Keratinocyte (primary cell): ENCODE data around the gene ZNF503. TPM values are rescaled to one million over a fixed set of nuclear protein-coding genes. Genes with fewer than 3 reads are reported as not detected.

ENCODE experiments used
- DNase-seq: peaks from one replicate; pipeline ENCODE4 v3.0.0-alpha.2; 2011; ENCODE audit warnings: low read depth, missing footprints, low spot score
- FAIRE-seq: peaks from 2 replicates; lab custom pipeline; 2011; peaks lifted over from hg19 to GRCh38; lab: Jason Lieb, UNC
- H2AFZ ChIP-seq: 2 replicates; pipeline ENCODE4 v1.6.0; 2012; ENCODE audit warnings: low read length, control low read depth, inconsistent platforms; ENCODE audit not compliant: control insufficient read depth
- H3K27ac ChIP-seq: 2 replicates; pipeline ENCODE4 v1.5.1; 2011; ENCODE audit warnings: low read length; ENCODE audit not compliant: control insufficient read depth, insufficient read depth
- H3K27me3 ChIP-seq: 3 replicates; pipeline ENCODE4 v1.6.0; 2011; ENCODE audit warnings: low read length; ENCODE audit not compliant: control insufficient read depth, insufficient read depth; ENCODE audit errors: extremely low read depth
- H3K36me3 ChIP-seq, 2 experiments: 2 replicates in 1 of 2; 3 replicates in 1 of 2; pipeline ENCODE4 v1.5.1; 2011; ENCODE audit warnings: low read length in 2 of 2, mild to moderate bottlenecking in 1 of 2; ENCODE audit not compliant: control insufficient read depth in 2 of 2, insufficient read depth in 2 of 2; ENCODE audit errors: extremely low read depth in 1 of 2
- H3K4me1 ChIP-seq: 3 replicates; pipeline ENCODE4 v1.5.1; 2011; ENCODE audit warnings: low read length; ENCODE audit not compliant: control insufficient read depth, insufficient read depth; ENCODE audit errors: extremely low read depth
- H3K4me2 ChIP-seq: 3 replicates; pipeline ENCODE4 v1.6.0; 2011; ENCODE audit warnings: low read depth, low read length; ENCODE audit not compliant: control insufficient read depth, insufficient read depth; ENCODE audit errors: extremely low read depth
- H3K4me3 ChIP-seq, 3 experiments: fragments of 200-600 bp in 1 of 3; sonication (generic) in 1 of 3; 2 replicates in 2 of 3; 3 replicates in 1 of 3; pipeline ENCODE4 v1.5.1; 2011 to 2016; ENCODE audit warnings: low read length in 3 of 3, mild to moderate bottlenecking in 3 of 3, control low read depth in 2 of 3, inconsistent platforms in 1 of 3, low read depth in 1 of 3, mixed read lengths in 1 of 3, mixed run types in 1 of 3, moderate library complexity in 1 of 3; ENCODE audit not compliant: control insufficient read depth in 2 of 3, insufficient read depth in 2 of 3; ENCODE audit errors: extremely low read depth in 1 of 3
- H3K79me2 ChIP-seq: 2 replicates; pipeline ENCODE4 v1.6.0; 2012; ENCODE audit warnings: low read length; ENCODE audit not compliant: control insufficient read depth, insufficient read depth
- H3K9ac ChIP-seq: 3 replicates; pipeline ENCODE4 v1.6.0; 2011; ENCODE audit warnings: low read length; ENCODE audit not compliant: control insufficient read depth, insufficient read depth; ENCODE audit errors: extremely low read depth
- H3K9me1 ChIP-seq: 3 replicates; pipeline ENCODE4 v1.6.0; 2011; ENCODE audit warnings: low read length; ENCODE audit not compliant: control insufficient read depth, insufficient read depth; ENCODE audit errors: extremely low read depth
- H3K9me3 ChIP-seq: 2 replicates; pipeline ENCODE4 v1.5.1; 2012; ENCODE audit warnings: low read depth, low read length; ENCODE audit not compliant: control insufficient read depth
- H4K20me1 ChIP-seq: 3 replicates; pipeline ENCODE4 v1.6.0; 2011; ENCODE audit warnings: low read length; ENCODE audit not compliant: control insufficient read depth, insufficient read depth; ENCODE audit errors: extremely low read depth
- CTCF ChIP-seq, 3 experiments: IDR thresholded peaks in 1 of 3; conservative IDR thresholded peaks in 1 of 3; optimal IDR thresholded peaks in 1 of 3; 2 replicates in 2 of 3; 3 replicates in 1 of 3; pipeline versions ENCODE3 to v1.5.1; 2011; ENCODE audit warnings: low read length in 3 of 3, mild to moderate bottlenecking in 3 of 3, moderate library complexity in 2 of 3, control low read depth in 1 of 3, inconsistent platforms in 1 of 3; ENCODE audit not compliant: insufficient read depth in 2 of 3; ENCODE audit errors: extremely low read depth in 1 of 3
- EZH2 ChIP-seq: IDR thresholded peaks from one replicate; pipeline ENCODE4 v1.6.1; 2012; ENCODE audit warnings: inconsistent platforms, mild to moderate bottlenecking, low read length, moderate library complexity
- dilution Hi-C: fragments of 300-500 bp; cut with MboI; formaldehyde crosslinking; loops from one replicate; pipeline ENCODE4 v1.7.0; 2020; ENCODE audit warnings: low sequenced_read_pairs; ENCODE audit not compliant: extremely low pct_ligation_motif_present
- polyA plus RNA-seq, 5 experiments: library from polyadenylated mRNA; depleted of rRNA in 3 of 5; stranded (reverse) in 3 of 5; stranded (forward) in 1 of 5; unstranded in 1 of 5; fragments of >200 nt; gene quantifications; 1 replicate in 1 of 5; 2 replicates in 3 of 5; 3 replicates in 1 of 5; pipeline versions ENCODE4 v1.2.1 to v1.2.3, GENCODE V29; 2011 to 2012; ENCODE audit warnings: missing spikeins in 2 of 5, low read depth in 1 of 5, low replicate concordance in 1 of 5

Gene ZNF503
- polyA plus RNA-seq, 1 donor (not counting 4 experiments of a cell fraction or from before 2014, with no cell fraction given): 1.5 TPM

GRCh38 chr10:75432176-75432575 lies 30.6 kb upstream of the ZNF503 start:
- no peak for TF ChIP-seq EZH2
- TF ChIP-seq CTCF (optimal IDR thresholded peaks at IDR 0.05 in 1 of 3, IDR thresholded peaks at IDR 0.05 in 1 of 3, conservative IDR thresholded peaks at IDR 0.05 in 1 of 3; ENCODE audit: extremely low read depth in 1 of 3, insufficient read depth in 2 of 3, low read length in 3 of 3): no peak
- Histone ChIP-seq H3K9me1 (no peaks in the 10 kb centered on the region), H3K4me1 (peaks cover 36% of the 10 kb centered on the region), H3K79me2 (no peaks in the 10 kb centered on the region), H3K9ac (no peak overlapping the region), H3K36me3 (no peaks in the 10 kb centered on the region), H4K20me1 (no peaks in the 10 kb centered on the region), H3K9me3 (no peaks in the 10 kb centered on the region), H3K27me3 (no peaks in the 10 kb centered on the region), H3K4me2 (no peak overlapping the region), H2AFZ (no peak overlapping the region), H3K27ac (no peak overlapping the region), H3K4me3 (no peak overlapping the region)
- no peak for FAIRE-seq
- dilution Hi-C loops: no loop called here
- DNase-seq: no peak

- Histone ChIP-seq H3K27ac (peak within 1 kb of the TSS; percentile 37), H3K4me3 (peak within 1 kb of the TSS in 1 of 3 experiments; percentile 30), H4K20me1 (no peaks in the 10 kb centered on the region), H3K9ac (no peak within 1 kb of the TSS), H3K9me3 (no peaks in the 10 kb centered on the region), H3K4me1 (peaks cover 36% of the 10 kb centered on the region), H2AFZ (peak within 1 kb of the TSS; percentile 84), H3K79me2 (no peaks in the 10 kb centered on the region), H3K36me3 (no peaks in the 10 kb centered on the region), H3K9me1 (no peaks in the 10 kb centered on the region), H3K4me2 (peak within 1 kb of the TSS; percentile 82), H3K27me3 (no peaks in the 10 kb centered on the region)
- dilution Hi-C loops: no loop called here
- no peak for DNase-seq
- TF ChIP-seq EZH2 (no peak), CTCF (optimal IDR thresholded peaks at IDR 0.05 in 1 of 3, IDR thresholded peaks at IDR 0.05 in 1 of 3, conservative IDR thresholded peaks at IDR 0.05 in 1 of 3; ENCODE audit: extremely low read depth in 1 of 3, insufficient read depth in 2 of 3, low read length in 3 of 3) (no peak)
- no peak for FAIRE-seq
These were observed 29.9 kb upstream of the ZNF503 start, which contains the start of gene LRMDA for GRCh38 chr10:75431180-75432111. LRMDA (plus strand) TSS chr10:75431624.
